Calu3 (cell line): ENCODE data around the gene SLC22A4. TPM values are rescaled to one million over a fixed set of nuclear protein-coding genes. Genes with fewer than 3 reads are reported as not detected.
A peak's percentile ranks its signal among the peaks of the same experiment; 100 is the strongest.

ENCODE experiments used
- BruUV-seq: library from RNA; stranded (reverse); fragments of 400-500 nt; replicated peaks from 2 replicates; lab custom pipeline; 2021; lab: Mats Ljungman, UMichigan
- CTCF ChIA-PET: fragments of 300-600 bp; sonication (Branson Sonifier 250); formaldehyde crosslinking; loops from one replicate; lab custom pipeline; 2022; ENCODE audit warnings: antibody characterized with exemption; lab: Charles Lee
- DNase-seq: peaks from one replicate; pipeline ENCODE4 v3.0.0; 2022
- H3K27ac Mint-ChIP-seq: one replicate; pipeline ENCODE4 v1.8.0; 2022; ENCODE audit warnings: mixed read lengths; ENCODE audit not compliant: unreplicated experiment
- H3K27me3 Mint-ChIP-seq: one replicate; pipeline ENCODE4 v1.8.0; 2022; ENCODE audit warnings: mixed read lengths; ENCODE audit not compliant: unreplicated experiment
- H3K36me3 Mint-ChIP-seq: one replicate; pipeline ENCODE4 v1.8.0; 2022; ENCODE audit warnings: mild to moderate bottlenecking, moderate library complexity, mixed read lengths; ENCODE audit not compliant: insufficient read depth, unreplicated experiment
- H3K4me1 Mint-ChIP-seq: one replicate; pipeline ENCODE4 v1.8.0; 2022; ENCODE audit warnings: mild to moderate bottlenecking, low read depth, mixed read lengths; ENCODE audit not compliant: unreplicated experiment
- H3K4me3 Mint-ChIP-seq: one replicate; pipeline ENCODE4 v1.8.0; 2022; ENCODE audit warnings: mild to moderate bottlenecking, low read depth, moderate library complexity, mixed read lengths; ENCODE audit not compliant: unreplicated experiment
- H3K9me3 Mint-ChIP-seq: one replicate; pipeline ENCODE4 v1.8.0; 2022; ENCODE audit warnings: low read depth, mixed read lengths; ENCODE audit not compliant: unreplicated experiment
- intact Hi-C: fragments of 100-400 bp; cut with micrococcal nuclease; formaldehyde crosslinking; loops from one replicate; pipeline ENCODE4 v1.10.0; 2022; ENCODE audit not compliant: unreplicated experiment
- total RNA-seq: library from RNA; stranded (reverse); gene quantifications from 2 replicates; pipeline ENCODE4 v1.2.3, GENCODE V29; 2022
- TF ChIP-seq, protein P1 (sequence below): fragments of 200-600 bp; IDR thresholded peaks from one replicate; pipeline ENCODE4 v1.8.0; 2022; ENCODE audit warnings: antibody characterized with exemption; ENCODE audit not compliant: unreplicated experiment

Gene SLC22A4
- total RNA-seq, 1 experiment from 2014 or later = 3.1 TPM

DNA sequence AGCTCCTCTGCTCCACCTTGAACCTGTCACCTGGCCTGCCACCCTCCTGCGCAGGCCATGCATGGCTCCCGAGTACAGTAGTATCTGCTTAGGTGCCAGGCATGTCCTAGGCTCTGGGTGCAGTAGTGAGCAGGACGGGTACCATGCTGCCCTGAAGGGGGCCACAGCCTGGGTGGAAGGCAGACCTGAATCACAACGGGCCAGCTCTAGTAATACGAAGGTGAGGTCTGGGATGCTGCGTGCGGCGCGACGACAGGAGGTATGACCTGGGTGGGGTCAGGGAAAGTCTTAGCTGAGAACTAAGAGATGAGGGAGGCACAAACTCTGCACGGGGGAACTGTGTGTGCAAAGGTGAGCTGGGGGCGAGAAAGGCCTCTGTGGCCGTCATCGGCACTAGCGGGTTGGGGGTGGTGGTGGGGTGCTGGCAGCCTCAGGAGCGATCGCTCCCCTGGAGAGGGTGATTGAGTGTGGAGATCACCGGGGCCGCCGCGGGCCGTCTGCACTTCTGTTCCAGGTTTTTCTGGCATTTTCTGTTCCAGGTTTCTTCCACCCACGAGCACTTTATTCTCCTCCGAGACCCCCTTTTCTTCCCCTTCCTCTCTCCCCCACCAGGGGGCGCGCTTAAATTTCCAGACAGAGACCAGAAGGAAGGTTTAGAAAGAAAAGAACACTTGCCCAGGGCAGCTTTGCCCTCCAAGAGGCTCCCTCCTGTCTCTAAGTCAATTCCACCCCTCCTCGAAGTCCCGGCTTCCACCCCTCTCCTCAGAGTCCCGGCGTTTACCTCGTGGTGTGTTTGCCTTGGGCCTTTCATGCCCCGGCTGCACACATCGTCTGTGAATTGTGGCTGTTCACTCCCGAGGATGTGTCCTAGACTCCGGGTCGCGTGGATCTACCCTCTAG is 21.6 kb upstream of the SLC22A4 start:
- Mint-ChIP-seq H3K4me3 (peak overlapping the region; percentile 20), H3K36me3 (no peaks in the 10 kb centered on the region), H3K4me1 (peaks cover 23% of the 10 kb centered on the region), H3K27me3 (no peaks in the 10 kb centered on the region), H3K27ac (no peak overlapping the region), H3K9me3 (no peaks in the 10 kb centered on the region)
- TF ChIP-seq, protein P1, sequence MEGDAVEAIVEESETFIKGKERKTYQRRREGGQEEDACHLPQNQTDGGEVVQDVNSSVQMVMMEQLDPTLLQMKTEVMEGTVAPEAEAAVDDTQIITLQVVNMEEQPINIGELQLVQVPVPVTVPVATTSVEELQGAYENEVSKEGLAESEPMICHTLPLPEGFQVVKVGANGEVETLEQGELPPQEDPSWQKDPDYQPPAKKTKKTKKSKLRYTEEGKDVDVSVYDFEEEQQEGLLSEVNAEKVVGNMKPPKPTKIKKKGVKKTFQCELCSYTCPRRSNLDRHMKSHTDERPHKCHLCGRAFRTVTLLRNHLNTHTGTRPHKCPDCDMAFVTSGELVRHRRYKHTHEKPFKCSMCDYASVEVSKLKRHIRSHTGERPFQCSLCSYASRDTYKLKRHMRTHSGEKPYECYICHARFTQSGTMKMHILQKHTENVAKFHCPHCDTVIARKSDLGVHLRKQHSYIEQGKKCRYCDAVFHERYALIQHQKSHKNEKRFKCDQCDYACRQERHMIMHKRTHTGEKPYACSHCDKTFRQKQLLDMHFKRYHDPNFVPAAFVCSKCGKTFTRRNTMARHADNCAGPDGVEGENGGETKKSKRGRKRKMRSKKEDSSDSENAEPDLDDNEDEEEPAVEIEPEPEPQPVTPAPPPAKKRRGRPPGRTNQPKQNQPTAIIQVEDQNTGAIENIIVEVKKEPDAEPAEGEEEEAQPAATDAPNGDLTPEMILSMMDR = peak; percentile 92
- BruUV-seq = no TSS peak
- intact Hi-C loops = no loop called here
- CTCF ChIA-PET = interaction anchor here (1.0 to 1.5 kb wide), 4 partner anchors 10 to 97 kb away, joined by 3 to 5 read pairs (median 3); partner anchors contain the start of gene SLC22A5
- peak; percentile 86 for DNase-seq

- TF ChIP-seq, protein P1 = no peak
- no peaks in the 10 kb centered on the region for H3K9me3 Mint-ChIP-seq
- H3K36me3 Mint-ChIP-seq = no peaks in the 10 kb centered on the region
- H3K27me3 Mint-ChIP-seq = no peaks in the 10 kb centered on the region
- no peak for DNase-seq
- H3K27ac Mint-ChIP-seq = no peak overlapping the region
- H3K4me3 Mint-ChIP-seq = no peak overlapping the region
- H3K4me1 Mint-ChIP-seq = peaks cover 18% of the 10 kb centered on the region
- intact Hi-C loops = no loop called here
- no TSS peak for BruUV-seq
- CTCF ChIA-PET = no interaction called here
These were observed 20.6 kb upstream of the SLC22A4 start for GRCh38 chr5:132273631-132274030.

- CTCF ChIA-PET = no interaction called here
These were observed 20.0 kb upstream of the SLC22A4 start for GRCh38 chr5:132274050-132274792.

More at GRCh38 chr5:132274050-132274792, 20.0 kb upstream of the SLC22A4 start:
- Mint-ChIP-seq H3K27me3 (no peaks in the 10 kb centered on the region), H3K4me3 (no peak overlapping the region), H3K36me3 (no peaks in the 10 kb centered on the region), H3K27ac (no peak overlapping the region), H3K9me3 (no peaks in the 10 kb centered on the region), H3K4me1 (peaks cover 18% of the 10 kb centered on the region)
- TF ChIP-seq, protein P1 = no peak
- BruUV-seq = no TSS peak
- intact Hi-C loops = no loop called here
- DNase-seq = no peak
